A673 (cell line): ENCODE measurements around the gene CDC25B. TPM values are rescaled to one million over a fixed set of nuclear protein-coding genes. Genes with fewer than 3 reads are reported as not detected.

Experiments
- BruUV-seq: library from RNA; stranded (reverse); fragments of 400-500 nt; replicated peaks from 2 replicates; lab custom pipeline; 2021; lab: Mats Ljungman, UMichigan
- CTCF ChIA-PET: fragments of 300-600 bp; sonication (Branson Sonifier 250); formaldehyde crosslinking; loops from one replicate; lab custom pipeline; 2022; ENCODE audit warnings: antibody characterized with exemption; lab: Charles Lee
- POLR2A ChIA-PET: fragments of 300-600 bp; sonication (Branson Sonifier 250); formaldehyde crosslinking; loops from one replicate; lab custom pipeline; 2022; ENCODE audit warnings: antibody characterized with exemption; ENCODE audit not compliant: low non-redundant PET; lab: Charles Lee
- DNase-seq: peaks from one replicate; pipeline ENCODE4 v3.0.0-alpha.2; 2015; ENCODE audit warnings: low spot score
- H3K27ac ChIP-seq: fragments of 200-600 bp; sonication (generic); 2 replicates; pipeline ENCODE4 v1.5.1; 2016; ENCODE audit warnings: mixed run types, low read depth, mild to moderate bottlenecking, mixed read lengths, antibody characterized with exemption, low read length; ENCODE audit not compliant: poor library complexity, severe bottlenecking
- H3K27me3 ChIP-seq: fragments of 200-600 bp; sonication (generic); replicated peaks from 2 replicates; pipeline ENCODE4 v1.6.1; 2017; ENCODE audit warnings: mixed run types, low read depth, mild to moderate bottlenecking, mixed read lengths, antibody characterized with exemption, low read length; ENCODE audit not compliant: insufficient read depth, poor library complexity
- H3K36me3 ChIP-seq: fragments of 200-600 bp; sonication (generic); 2 replicates; pipeline ENCODE4 v1.6.1; 2016; ENCODE audit warnings: mixed run types, mild to moderate bottlenecking, mixed read lengths, antibody characterized with exemption, low read length; ENCODE audit not compliant: insufficient read depth, poor library complexity, severe bottlenecking
- H3K4me1 ChIP-seq: fragments of 200-600 bp; sonication (generic); 2 replicates; pipeline ENCODE4 v1.6.1; 2017; ENCODE audit warnings: mixed run types, mild to moderate bottlenecking, mixed read lengths, antibody characterized with exemption, low read length; ENCODE audit not compliant: insufficient read depth, poor library complexity, severe bottlenecking
- H3K4me3 ChIP-seq: fragments of 200-600 bp; sonication (generic); 2 replicates; pipeline ENCODE4 v1.5.1; 2016; ENCODE audit warnings: low read depth, mixed run types, mild to moderate bottlenecking, mixed read lengths, low read length; ENCODE audit not compliant: poor library complexity, severe bottlenecking
- H3K9me3 ChIP-seq: fragments of 200-600 bp; sonication (generic); 2 replicates; pipeline ENCODE4 v1.6.1; 2016; ENCODE audit warnings: mixed run types, low read depth, mild to moderate bottlenecking, mixed read lengths, antibody characterized with exemption, low read length; ENCODE audit not compliant: poor library complexity, severe bottlenecking
- CTCF ChIP-seq: fragments of 300-800, 200-600 bp; sonication (generic); conservative IDR thresholded peaks from 2 replicates; pipeline ENCODE4 v1.5.1; 2017; ENCODE audit warnings: low read depth, mild to moderate bottlenecking, antibody characterized with exemption, low read length, moderate library complexity, mixed read lengths
- EZH2 ChIP-seq: fragments of 200-600 bp; sonication (generic); IDR thresholded peaks from 2 replicates; pipeline ENCODE4 v1.6.1; 2017; ENCODE audit warnings: borderline replicate concordance, low read depth, mild to moderate bottlenecking, mixed read lengths, antibody characterized with exemption, low read length; ENCODE audit not compliant: poor library complexity, severe bottlenecking
- intact Hi-C: fragments of 100-400 bp; cut with micrococcal nuclease; formaldehyde crosslinking; loops from one replicate; pipeline ENCODE4 v1.10.0; 2022; ENCODE audit not compliant: unreplicated experiment
- total RNA-seq: library from RNA; stranded (reverse); gene quantifications from 2 replicates; pipeline ENCODE4 v1.2.3, GENCODE V29; 2021

The CDC25B gene
- total RNA-seq, 1 experiment from 2014 or later: 119 TPM

DNA sequence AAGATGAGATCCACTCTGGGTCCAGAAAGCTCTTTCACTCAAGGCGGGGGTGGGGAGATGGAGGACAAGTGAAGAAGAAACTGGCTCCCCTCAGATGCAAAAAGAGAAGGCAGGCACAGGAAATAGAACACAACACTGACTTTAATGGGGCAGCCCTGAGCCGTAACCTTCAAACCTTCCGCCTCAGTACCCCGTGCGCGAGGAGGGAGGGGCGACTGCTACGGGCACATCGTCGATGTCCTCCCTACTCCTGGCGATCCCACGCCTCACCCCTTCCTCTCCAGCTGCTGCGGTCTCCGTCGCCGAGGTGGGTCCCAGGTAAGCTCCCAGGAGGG is 18.8 kb upstream of the CDC25B start:
- Histone ChIP-seq H3K9me3 (no peaks in the 10 kb centered on the region), H3K36me3 (no peaks in the 10 kb centered on the region), H3K4me3 (peak overlapping the region; percentile 47), H3K4me1 (peaks cover 16% of the 10 kb centered on the region), H3K27me3 (peaks cover 12% of the 10 kb centered on the region), H3K27ac (no peak overlapping the region)
- no peak for TF ChIP-seq CTCF
- BruUV-seq: no TSS peak
- POLR2A ChIA-PET: no interaction called here
- intact Hi-C loops: no loop called here
- DNase-seq: no peak
- CTCF ChIA-PET: no interaction called here

- no TSS peak for BruUV-seq
- Histone ChIP-seq H3K4me3 (peak overlapping the region; percentile 47), H3K36me3 (no peaks in the 10 kb centered on the region), H3K27me3 (peaks cover 12% of the 10 kb centered on the region), H3K27ac (no peak overlapping the region), H3K9me3 (no peaks in the 10 kb centered on the region), H3K4me1 (peaks cover 16% of the 10 kb centered on the region)
- ChIA-PET POLR2A (no interaction called here), CTCF (interaction anchor here (0.8 kb wide), 1 partner anchor 9 kb away, joined by 3 read pairs; no protein-coding TSS in a partner anchor)
- TF ChIP-seq CTCF: no peak
- no peak for TF ChIP-seq EZH2
- DNase-seq: peak; percentile 79
- intact Hi-C loops: no loop called here
Observed at GRCh38 chr20:3777716-3778629, 18.1 kb upstream of the CDC25B start.

- POLR2A ChIA-PET: no interaction called here
- CTCF ChIA-PET: no interaction called here
Observed at GRCh38 chr20:3778976-3779375, 17.1 kb upstream of the CDC25B start.

More at GRCh38 chr20:3778976-3779375, 17.1 kb upstream of the CDC25B start:
- intact Hi-C loops: no loop called here
- BruUV-seq: no TSS peak
- no peak for DNase-seq
- Histone ChIP-seq H3K9me3 (no peaks in the 10 kb centered on the region), H3K4me3 (peak overlapping the region; percentile 47), H3K27ac (no peak overlapping the region), H3K27me3 (peaks cover 12% of the 10 kb centered on the region), H3K36me3 (no peaks in the 10 kb centered on the region), H3K4me1 (peaks cover 22% of the 10 kb centered on the region)
- TF ChIP-seq EZH2 (no peak), CTCF (no peak)
